ENCODE results near the gene BCAT1.
"Not testable (repeated sequence)": the region's sequence is repeated elsewhere in the genome, so short reads cannot be mapped to it uniquely, and the experiment has no call there.

The BCAT1 gene

GRCh38 chr12:24977711-24978110 is 28.8 kb upstream of the BCAT1 start:
- in situ Hi-C loops (cut with HindIII; ENCODE audit: low pct_unique_long_range_greater_than_20kb, low sequenced_read_pairs), result no loop called here
- no peak for DNase-seq (ENCODE audit: low read depth in 1 of 2, low spot score in 1 of 2)
- no peak for TF ChIP-seq JUND (IDR thresholded peaks at IDR 0.05; ENCODE audit: low read depth)

DNA sequence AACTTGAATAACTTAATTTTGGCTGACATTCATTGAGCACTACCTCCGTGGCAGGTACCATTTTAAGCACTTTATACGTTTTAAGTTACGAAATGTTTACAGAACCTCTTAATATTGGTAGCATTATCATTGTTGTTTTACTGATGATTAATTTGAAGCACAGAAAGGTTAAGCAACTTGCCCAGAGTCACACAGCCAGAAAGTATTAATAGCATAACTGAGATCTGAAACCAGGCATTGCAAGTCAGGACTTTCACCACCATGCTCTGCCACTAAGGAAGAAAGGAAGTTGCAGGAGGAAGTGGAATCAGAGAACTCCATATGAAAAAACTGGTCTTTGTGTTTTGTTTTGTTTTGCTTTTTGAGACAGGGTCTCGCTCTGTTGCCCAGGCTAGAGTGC is 28.2 kb upstream of the BCAT1 start:
- TF ChIP-seq JUND (IDR thresholded peaks at IDR 0.05; ENCODE audit: low read depth), result no peak
- DNase-seq (ENCODE audit: low read depth in 1 of 2, low spot score in 1 of 2), result no peak
- in situ Hi-C loops (cut with HindIII; ENCODE audit: low pct_unique_long_range_greater_than_20kb, low sequenced_read_pairs), result no loop called here

DNA sequence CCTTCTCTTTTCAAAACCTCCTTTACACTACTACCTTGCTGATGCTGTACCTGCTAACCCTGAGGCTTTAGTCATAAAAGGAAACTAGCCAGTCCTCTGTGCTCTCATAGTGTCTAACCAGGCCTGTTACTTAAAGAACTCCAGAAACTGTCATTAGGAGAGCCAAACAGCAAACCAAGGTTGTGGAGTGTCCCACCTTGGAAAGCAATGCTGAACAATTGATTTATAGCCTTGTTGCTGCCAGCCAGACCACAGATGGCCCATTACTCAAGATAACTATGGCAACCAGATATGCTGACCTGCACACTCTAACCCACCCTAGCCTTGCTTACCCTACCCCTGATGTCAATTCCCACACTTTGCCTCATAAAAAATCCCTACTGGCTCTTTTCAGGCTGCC is 26.5 kb upstream of the BCAT1 start:
- in situ Hi-C loops (cut with HindIII; ENCODE audit: low pct_unique_long_range_greater_than_20kb, low sequenced_read_pairs), result no loop called here
- no peak for TF ChIP-seq JUND (IDR thresholded peaks at IDR 0.05; ENCODE audit: low read depth)
- DNase-seq (ENCODE audit: low read depth in 1 of 2, low spot score in 1 of 2), result no peak

DNA sequence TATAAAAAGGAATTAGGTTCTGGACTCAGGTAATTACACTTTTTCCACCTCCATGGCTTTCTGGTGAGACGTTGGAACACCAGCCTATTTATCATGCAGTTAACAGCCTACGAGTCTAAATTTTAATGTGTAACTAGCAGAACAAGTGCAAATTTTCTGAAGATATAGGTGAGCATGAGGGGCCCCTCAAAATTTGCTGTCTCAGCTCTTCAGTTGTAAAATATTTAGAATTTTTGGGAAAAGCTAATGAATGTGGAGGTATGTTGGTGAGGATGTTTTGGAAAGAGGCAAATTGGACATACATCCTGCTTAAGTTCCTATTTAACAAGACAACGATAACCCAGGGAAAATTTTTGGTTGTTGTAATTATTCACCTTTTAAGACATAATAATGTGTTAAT is 25.3 kb upstream of the BCAT1 start:
- TF ChIP-seq JUND (IDR thresholded peaks at IDR 0.05; ENCODE audit: low read depth), result no peak
- no peak for DNase-seq (ENCODE audit: low read depth in 1 of 2, low spot score in 1 of 2)
- in situ Hi-C loops (cut with HindIII; ENCODE audit: low pct_unique_long_range_greater_than_20kb, low sequenced_read_pairs), result no loop called here

- in situ Hi-C loops (cut with HindIII; ENCODE audit: low pct_unique_long_range_greater_than_20kb, low sequenced_read_pairs), result no loop called here
- no peak for TF ChIP-seq JUND (IDR thresholded peaks at IDR 0.05; ENCODE audit: low read depth)
- no peak for DNase-seq (ENCODE audit: low read depth in 1 of 2, low spot score in 1 of 2)
Measured at GRCh38 chr12:24972078-24972477, 23.2 kb upstream of the BCAT1 start.

DNA sequence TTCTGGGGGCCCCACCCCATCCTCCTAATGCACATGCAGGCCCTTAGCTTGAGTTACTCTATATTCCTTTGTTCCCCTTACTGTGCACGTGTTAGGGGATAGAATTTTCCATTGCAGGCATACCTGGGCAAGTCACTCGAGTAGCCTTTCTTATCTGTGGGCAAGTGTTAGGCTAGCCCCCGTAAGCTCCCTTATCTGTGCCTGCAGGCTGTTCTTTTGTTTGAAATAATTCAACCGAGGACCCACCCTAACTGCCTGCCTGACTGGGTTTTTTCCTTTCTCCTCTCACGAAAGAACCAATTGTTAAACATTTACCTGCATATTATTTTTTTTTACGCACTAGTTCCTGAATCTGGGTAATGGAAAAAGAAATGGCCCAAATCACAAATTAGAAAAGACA is 21.3 kb upstream of the BCAT1 start:
- in situ Hi-C loops (cut with HindIII; ENCODE audit: low pct_unique_long_range_greater_than_20kb, low sequenced_read_pairs), result no loop called here
- TF ChIP-seq JUND (IDR thresholded peaks at IDR 0.05; ENCODE audit: low read depth), result no peak
- DNase-seq (ENCODE audit: low read depth in 1 of 2, low spot score in 1 of 2), result no peak

- no peak for DNase-seq (ENCODE audit: low read depth in 1 of 2, low spot score in 1 of 2)
- in situ Hi-C loops (cut with HindIII; ENCODE audit: low pct_unique_long_range_greater_than_20kb, low sequenced_read_pairs), result no loop called here
- no peak for TF ChIP-seq JUND (IDR thresholded peaks at IDR 0.05; ENCODE audit: low read depth)
Measured at GRCh38 chr12:24966951-24967564, 18.2 kb upstream of the BCAT1 start.

- no peak for TF ChIP-seq JUND (IDR thresholded peaks at IDR 0.05; ENCODE audit: low read depth)
- no peak for DNase-seq (ENCODE audit: low read depth in 1 of 2, low spot score in 1 of 2)
- in situ Hi-C loops (cut with HindIII; ENCODE audit: low pct_unique_long_range_greater_than_20kb, low sequenced_read_pairs), result no loop called here
Measured at GRCh38 chr12:24964342-24964741, 15.4 kb upstream of the BCAT1 start.

GRCh38 chr12:24960222-24960855 is 11.4 kb upstream of the BCAT1 start:
- DNase-seq (ENCODE audit: low read depth in 1 of 2, low spot score in 1 of 2), result peak in 1 of 2 experiments; percentile 60
- in situ Hi-C loops (cut with HindIII; ENCODE audit: low pct_unique_long_range_greater_than_20kb, low sequenced_read_pairs), result no loop called here
- TF ChIP-seq JUND (IDR thresholded peaks at IDR 0.05; ENCODE audit: low read depth), result no peak

- DNase-seq (ENCODE audit: low read depth in 1 of 2, low spot score in 1 of 2); in situ Hi-C loops (cut with HindIII; ENCODE audit: low pct_unique_long_range_greater_than_20kb, low sequenced_read_pairs): not testable (repeated sequence)
Measured at GRCh38 chr12:24956351-24956750, 7.5 kb upstream of the BCAT1 start.

- in situ Hi-C loops (cut with HindIII; ENCODE audit: low pct_unique_long_range_greater_than_20kb, low sequenced_read_pairs), result no loop called here
- TF ChIP-seq JUND (IDR thresholded peaks at IDR 0.05; ENCODE audit: low read depth), result no peak
- DNase-seq (ENCODE audit: low read depth in 1 of 2, low spot score in 1 of 2), result no peak
Measured at GRCh38 chr12:24955853-24956252, 7.0 kb upstream of the BCAT1 start.

- in situ Hi-C loops (cut with HindIII; ENCODE audit: low pct_unique_long_range_greater_than_20kb, low sequenced_read_pairs), result no loop called here
- no peak for TF ChIP-seq JUND (IDR thresholded peaks at IDR 0.05; ENCODE audit: low read depth)
- DNase-seq (ENCODE audit: low read depth in 1 of 2, low spot score in 1 of 2), result no peak
Measured at GRCh38 chr12:24955389-24955788, 6.5 kb upstream of the BCAT1 start.

DNA sequence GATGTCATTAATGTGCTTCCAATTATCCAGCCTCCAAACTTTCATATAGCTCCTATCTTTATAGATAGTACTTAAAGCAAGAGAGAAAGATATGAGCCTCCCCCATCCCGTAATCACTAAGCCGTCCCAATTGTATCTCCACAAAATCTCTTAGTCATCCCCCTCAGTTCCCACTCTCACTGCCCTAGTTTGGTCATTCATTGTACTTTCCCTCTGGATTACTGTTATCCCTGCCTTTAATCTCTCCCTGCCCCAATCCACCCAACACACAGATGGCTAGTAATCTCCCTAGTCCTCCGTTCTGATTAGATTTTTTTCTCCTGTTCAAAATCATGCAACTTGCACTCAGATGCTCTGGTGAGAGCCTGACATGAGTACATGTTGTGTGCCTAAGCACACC is 5.4 kb upstream of the BCAT1 start:
- in situ Hi-C loops (cut with HindIII; ENCODE audit: low pct_unique_long_range_greater_than_20kb, low sequenced_read_pairs), result no loop called here
- DNase-seq (ENCODE audit: low read depth in 1 of 2, low spot score in 1 of 2), result no peak
- no peak for TF ChIP-seq JUND (IDR thresholded peaks at IDR 0.05; ENCODE audit: low read depth)

GRCh38 chr12:24952389-24952788 is 3.5 kb upstream of the BCAT1 start:
- DNase-seq (ENCODE audit: low read depth in 1 of 2, low spot score in 1 of 2), result no peak
- in situ Hi-C loops (cut with HindIII; ENCODE audit: low pct_unique_long_range_greater_than_20kb, low sequenced_read_pairs), result no loop called here
- TF ChIP-seq JUND (IDR thresholded peaks at IDR 0.05; ENCODE audit: low read depth), result no peak

Measured in T47D (cell line).